OCI-LY3 (cell line): Measurements from ENCODE around the gene PLVAP.

Source experiments
- EZH2phosphoT487 ChIP-seq: fragments of 200-600 bp; shearing (Covaris generic); IDR thresholded peaks from 2 replicates; pipeline ENCODE4 v1.6.1; 2018; ENCODE audit warnings: antibody characterized with exemption, mixed run types, low read depth
- TF ChIP-seq, protein P1 (sequence below): fragments of 200-600, 300-600 bp; sonication (generic); IDR thresholded peaks from 2 replicates; pipeline ENCODE4 v1.5.1; 2014; ENCODE audit warnings: antibody characterized with exemption, low read length, low read depth

DNA sequence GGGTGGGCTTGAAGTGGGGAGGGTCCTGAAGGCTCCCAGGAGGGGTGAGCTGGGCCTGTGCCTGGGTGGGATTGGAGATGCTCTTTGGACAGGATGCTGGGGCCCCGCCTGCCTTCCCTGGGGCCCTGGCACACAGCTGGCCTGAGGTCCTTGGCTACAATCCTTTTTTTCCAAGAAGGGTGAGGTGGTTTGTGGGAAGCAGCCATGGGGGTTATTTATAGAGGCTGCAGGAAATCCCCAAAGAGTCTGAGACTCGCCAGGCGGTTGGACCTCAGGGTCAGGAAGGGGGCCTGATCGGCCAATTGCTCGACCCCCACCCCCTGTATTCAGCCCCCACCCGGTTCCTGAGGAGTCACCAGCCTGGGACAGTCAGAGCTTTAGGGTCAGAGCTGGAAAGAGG lies 29.8 kb downstream of the PLVAP start:
- TF ChIP-seq, protein P1, sequence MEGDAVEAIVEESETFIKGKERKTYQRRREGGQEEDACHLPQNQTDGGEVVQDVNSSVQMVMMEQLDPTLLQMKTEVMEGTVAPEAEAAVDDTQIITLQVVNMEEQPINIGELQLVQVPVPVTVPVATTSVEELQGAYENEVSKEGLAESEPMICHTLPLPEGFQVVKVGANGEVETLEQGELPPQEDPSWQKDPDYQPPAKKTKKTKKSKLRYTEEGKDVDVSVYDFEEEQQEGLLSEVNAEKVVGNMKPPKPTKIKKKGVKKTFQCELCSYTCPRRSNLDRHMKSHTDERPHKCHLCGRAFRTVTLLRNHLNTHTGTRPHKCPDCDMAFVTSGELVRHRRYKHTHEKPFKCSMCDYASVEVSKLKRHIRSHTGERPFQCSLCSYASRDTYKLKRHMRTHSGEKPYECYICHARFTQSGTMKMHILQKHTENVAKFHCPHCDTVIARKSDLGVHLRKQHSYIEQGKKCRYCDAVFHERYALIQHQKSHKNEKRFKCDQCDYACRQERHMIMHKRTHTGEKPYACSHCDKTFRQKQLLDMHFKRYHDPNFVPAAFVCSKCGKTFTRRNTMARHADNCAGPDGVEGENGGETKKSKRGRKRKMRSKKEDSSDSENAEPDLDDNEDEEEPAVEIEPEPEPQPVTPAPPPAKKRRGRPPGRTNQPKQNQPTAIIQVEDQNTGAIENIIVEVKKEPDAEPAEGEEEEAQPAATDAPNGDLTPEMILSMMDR = no peak
- TF ChIP-seq EZH2phosphoT487 = no peak
